Stimulated activated CD8-positive, alpha-beta memory T cell treated with anti-CD3 and anti-CD28 coated beads, Interleukin-12 subunit alpha, Interleukin-12 subunit beta, amount 100 ng/mL, for 1 hour (primary cell): ENCODE data around the gene SPTBN1.

Experiments used
- DNase-seq: peaks from one replicate; pipeline ENCODE4 v3.0.0-alpha.2; 2020; ENCODE audit warnings: low read depth

Gene SPTBN1

DNA sequence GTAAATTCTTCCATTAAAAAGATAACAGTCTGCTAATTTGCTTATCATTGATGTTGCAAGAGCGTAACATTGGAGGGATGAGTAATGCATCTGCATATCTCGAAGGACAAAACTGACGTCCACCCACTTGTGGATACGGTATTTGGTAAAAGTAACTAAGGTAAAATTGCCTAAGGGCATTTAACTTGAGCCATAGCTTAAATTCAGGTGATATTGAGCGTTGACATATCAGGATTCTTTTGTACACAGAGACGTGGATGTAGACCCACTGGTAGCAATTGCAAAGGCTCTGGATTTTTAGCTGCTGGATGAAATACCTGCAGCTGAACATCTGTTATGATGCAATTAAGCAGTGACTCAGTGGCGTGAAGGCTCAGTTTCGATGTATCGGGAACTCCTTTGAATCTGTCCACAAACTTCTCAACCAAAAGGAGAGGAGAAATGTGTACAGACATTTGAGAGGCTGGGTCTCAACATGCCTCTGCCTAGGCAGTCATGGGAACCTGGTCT lies 119.3 kb downstream of the SPTBN1 start:
- no peak for DNase-seq

DNA sequence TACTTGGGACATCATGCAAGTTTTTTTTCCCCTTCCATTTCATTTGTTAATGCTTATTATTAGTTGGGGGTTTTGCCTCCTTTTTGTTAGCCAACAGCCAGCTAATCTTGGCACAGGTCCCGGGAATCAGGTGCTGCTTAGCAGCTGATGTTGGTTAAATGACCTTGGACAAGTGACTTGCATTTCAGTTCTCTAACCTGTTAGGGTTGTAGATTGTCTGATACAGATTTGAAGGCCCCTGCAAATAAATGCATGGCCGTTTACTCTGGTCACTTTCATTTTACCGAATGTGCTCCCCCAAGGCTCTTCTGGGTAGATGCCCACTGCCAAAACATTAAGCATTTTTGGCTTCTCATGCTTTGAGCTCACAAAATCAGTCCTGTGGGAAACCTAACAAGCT lies 120.9 kb downstream of the SPTBN1 start:
- no peak for DNase-seq

DNA sequence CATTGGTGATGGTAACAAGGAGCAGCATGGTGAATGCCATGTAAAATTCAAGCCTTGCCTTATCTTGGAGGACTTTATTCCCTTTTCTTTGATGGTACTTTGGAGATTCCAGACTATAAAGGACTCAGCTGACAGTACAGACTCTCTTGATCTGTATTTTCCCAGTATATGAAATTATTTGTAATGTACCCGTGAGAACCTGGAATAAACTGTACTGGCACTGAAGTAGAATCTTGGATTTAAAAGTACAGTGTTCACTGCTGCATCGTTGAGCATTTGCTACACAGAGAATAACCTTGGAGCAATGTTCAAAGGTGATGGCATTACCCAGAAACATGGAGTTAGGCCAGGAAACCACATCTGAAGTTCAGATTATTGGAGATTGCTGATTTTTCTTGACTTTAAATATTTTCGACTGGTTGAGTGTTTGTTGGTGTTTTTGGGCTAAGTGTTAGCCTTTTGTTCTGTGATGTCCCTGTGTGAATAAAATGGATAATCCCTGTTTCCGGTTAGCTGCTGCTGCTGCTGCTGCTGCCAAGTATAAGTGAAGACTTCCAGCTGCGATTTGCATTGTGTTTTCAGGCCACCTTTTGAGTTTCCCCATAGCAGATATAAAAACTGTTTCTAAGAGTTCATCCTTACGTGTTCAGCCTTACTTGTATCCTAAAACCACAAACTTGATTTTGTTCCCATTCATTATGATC lies 122.0 kb downstream of the SPTBN1 start:
- DNase-seq = no peak

DNA sequence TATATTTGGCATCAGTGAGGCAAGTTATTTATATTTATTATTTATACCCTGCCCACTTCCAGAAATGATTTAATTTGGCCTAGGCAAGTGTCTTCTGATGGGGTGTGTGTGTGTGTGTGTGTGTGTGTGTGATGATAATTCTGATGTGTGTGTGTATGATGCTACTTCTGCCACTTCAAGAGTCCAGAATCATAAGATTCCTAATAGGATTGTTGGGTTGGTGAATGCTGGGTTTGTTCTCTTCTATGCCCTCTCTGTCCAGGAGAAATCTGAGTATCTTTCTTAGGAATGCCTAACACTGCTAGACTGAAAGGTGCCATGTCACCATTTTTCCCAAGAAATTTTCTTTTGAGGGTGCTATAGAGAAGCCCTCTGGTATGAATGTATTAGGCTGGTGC lies 122.5 kb downstream of the SPTBN1 start:
- no peak for DNase-seq

DNA sequence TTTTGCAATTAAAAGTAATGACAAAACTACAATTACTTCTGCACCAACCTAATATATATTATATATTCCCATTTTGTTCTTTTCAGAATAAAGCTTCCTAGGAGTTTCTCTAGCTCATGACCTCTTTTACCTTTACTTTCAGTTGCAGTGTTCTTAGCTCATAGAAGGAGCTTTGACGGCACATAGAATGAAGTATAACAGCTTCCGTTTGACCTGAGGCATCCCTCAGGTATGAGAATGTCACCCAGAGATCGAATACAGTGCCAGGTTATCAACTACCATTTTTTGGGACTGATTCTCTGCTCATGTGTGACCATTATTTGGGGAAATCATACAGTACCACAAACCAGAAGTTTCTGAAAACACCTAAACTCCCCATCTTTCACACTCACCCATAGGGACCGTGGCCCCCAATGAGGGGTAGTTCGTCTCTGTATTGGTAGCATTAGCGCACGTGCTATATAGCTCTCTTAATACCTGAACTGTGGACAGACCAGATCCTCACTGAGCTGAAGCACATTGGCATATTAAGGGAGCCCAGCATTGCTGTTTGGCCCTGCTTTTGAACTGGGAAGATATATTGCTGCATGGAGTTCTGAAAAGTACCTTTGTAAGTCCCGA lies 123.0 kb downstream of the SPTBN1 start:
- DNase-seq = no peak

DNA sequence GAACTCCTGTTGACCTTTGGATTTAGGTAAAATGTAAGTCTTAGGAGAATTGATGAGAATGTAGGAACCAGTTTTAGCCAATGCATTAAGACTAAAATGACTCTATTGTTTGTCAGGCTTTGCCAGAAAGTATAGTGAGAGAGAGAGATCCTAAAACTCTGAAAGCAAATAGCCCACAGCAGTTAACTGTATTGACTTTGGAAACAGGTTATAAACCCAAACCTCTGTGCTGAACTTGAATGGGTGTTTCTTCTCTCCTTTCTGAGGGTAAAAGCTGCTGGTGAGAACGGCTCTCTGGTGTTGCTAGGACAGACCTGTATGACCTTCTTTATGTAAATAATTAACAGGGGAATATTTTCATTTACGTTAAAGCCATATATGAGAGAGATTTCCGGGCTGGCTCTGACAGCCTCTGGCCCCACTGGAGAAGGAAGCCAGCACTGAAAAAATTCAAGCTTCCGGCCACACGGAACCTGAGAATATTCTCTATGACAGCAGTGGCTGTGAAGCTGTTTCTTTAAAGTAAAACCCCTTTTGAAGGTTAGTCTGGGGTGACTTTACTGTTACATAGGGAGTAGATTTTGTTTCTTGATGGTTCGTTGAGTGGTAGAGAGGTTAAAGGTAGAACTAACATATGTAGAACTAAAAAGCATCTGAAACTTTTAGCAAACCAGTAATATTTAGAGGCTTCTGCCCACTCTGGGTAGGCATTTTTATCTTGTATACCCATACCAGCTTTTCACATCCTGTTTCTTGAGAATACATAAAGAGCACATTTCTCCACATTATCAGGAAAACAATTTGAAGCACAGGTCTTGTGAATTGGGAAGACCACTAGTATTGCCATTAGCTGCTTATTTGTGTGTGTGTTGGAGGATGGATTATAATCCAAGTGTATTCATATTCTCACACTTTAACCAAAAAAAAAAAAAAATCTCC lies 123.8 kb downstream of the SPTBN1 start:
- no peak for DNase-seq

DNA sequence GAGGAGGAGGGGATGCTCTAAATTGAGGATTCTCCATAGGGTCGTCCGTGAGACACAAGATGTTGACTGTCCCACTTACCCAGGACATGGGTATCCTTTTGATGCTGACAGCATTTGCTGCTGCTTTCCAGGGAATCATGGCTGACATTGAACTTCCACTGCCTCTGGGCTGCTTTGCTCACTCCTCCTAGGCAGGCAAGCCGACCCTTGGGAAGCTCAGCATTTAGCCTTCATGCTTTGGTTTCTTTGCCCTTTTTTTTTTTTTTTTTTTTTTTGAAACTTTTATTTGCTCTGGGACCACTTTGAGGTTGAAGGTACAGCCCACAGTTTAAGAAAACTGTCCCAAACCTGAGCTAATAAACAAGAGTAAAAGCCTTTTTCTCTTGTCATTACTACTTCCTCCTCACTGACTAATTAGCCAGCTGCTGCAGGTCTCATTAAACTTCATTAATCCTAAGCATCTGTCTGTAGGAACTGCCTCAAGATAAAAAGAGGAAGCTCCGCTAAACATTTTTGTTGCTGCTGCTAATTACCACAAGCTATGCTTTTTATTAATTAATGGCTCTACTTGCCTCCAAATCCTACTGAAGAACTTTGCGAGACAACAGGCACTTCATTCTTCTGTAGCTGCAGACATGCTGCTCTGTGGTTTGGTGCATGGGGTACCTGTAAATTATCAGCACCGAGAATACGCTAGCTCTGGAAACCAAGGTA lies 125.4 kb downstream of the SPTBN1 start:
- no peak for DNase-seq

DNA sequence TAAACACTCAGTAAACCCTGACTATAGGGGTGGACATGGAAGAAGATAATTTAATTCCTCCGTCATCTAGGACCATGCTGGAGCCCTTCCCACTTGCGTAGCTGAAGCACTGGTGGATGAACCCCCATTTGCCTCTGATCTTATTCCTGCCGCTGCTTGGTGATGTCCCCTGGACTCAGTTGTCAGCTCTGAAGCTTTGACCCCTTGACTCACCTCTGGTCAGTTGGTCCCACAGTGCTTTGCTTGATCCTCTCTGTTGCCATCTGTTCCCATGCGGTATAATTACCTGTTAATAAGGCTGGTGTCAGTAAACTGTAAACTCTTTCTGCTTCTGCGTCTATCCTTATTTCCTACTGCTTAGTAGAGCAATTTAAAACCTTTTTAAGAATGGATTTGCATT lies 126.9 kb downstream of the SPTBN1 start:
- DNase-seq = no peak

DNA sequence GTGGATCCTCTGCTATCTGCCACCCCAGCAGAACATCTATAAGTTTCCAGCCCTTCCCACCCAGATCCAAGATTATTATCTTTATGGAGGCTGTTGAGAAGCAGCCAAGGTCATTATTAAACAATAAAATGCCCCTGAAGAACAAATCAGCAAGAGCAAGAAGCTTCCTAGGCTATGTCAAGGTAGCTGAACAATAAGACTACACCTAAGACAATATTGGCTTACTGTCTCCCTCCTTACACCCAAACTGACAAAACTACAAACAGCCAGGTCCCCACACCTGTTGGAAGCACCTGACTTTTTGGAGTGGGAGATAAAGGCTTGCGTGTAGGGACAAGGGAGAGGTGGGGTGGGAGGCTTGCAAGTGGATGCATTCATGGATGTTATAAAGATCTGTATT lies 128.5 kb downstream of the SPTBN1 start:
- no peak for DNase-seq

DNA sequence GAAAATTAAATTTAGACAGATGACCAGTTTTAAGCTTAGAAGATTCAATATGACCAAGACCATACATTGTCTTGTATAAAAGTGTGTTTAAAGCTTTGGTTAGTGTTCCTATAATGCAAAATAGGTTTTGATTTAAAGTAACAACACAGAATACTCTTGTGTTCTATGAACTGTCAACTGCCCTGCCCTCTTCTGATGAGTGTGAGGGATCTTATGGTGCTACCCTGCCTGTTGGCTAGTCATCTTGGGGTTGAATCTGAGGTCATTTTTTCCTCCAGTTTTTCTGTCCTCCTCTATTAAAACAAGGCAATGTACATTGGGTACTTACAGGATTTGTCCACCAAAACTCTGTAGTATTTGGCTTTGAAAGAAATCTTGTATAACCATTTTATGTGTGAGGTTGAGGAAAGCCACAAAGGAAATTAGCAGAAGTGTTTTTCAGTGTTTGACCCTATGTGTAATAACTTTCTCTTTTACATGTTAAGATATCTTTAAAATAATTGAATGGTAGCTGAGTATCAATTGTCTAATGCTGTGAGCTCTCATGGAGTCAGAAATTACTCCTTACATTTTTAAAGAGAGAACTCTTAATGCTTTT lies 129.1 kb downstream of the SPTBN1 start:
- DNase-seq = no peak

DNA sequence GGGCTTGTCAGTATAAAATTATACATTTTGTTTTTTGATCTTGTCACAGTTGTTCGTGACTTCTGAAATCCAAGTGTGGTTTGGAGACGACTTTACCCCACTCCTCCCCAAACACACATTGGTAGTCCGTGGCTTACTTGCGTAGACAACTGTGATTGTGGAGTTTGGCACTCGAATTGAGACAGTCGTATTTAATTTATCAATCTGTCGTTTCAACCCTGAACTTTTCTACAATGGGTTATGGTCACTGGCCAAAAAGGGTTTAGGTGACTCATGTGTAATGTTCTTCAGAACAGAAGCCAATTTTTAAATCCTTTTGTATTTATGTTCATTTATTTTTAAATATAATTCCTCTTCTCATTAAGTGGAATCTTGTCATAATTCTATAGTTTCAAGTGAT lies 129.9 kb downstream of the SPTBN1 start:
- no peak for DNase-seq

DNA sequence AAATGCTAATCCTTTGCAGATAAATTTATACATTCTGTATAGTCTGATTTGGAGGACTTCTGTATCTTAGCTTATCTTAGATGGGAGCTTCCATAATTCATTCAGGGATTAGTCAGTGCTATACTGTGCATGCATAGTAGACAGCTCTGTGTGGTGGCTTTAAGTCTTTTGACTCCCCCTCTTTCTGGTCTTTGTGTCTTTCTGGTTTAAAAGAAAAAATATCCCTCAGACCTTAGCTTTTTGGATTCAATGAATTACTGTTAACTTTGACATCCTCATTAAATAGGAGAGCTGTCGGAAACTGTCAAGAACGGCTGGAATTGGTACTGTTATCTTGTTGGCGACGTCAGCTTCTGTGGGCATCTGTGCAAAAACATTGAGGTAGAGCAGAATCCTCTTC lies 130.4 kb downstream of the SPTBN1 start:
- DNase-seq = no peak

DNA sequence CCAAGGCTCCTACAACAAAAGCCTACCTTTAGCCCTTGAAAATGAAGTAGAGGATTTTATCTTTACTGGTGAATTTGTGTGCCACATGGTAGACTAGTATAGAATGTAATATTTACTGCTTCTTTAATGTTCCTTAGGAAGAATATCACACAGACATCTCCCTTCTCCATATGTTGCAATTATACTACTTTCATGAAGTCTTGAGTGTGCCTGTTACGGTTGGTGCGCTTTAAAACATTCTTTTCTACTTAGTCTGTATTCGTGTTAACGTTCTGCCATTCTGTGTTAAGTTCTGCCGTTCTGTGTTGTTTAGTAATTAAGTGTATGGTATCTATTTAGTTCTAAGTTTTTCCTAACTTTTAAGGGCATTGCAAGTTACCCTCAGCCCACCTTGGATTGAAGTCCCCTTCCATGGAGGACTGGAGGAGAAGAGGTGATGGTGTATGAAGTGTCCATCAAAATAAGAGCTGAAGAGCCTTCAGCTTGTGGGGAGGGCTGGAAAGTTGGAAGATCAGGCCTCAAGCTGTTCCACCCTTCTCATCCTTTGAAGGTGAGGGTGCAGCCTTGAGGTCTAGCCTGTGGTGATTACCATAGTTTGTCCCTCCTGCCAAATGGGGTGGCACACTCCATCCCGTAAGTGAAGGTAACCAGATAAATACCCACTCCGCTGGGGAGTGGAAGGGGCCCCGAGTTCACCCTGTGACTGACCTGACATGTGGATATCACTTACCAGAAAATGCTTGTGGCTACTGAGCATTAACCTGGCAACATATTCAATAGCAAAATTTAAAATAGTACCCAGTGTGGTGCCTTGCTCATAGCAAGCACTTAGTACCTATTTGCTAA lies 131.3 kb downstream of the SPTBN1 start:
- DNase-seq = no peak

DNA sequence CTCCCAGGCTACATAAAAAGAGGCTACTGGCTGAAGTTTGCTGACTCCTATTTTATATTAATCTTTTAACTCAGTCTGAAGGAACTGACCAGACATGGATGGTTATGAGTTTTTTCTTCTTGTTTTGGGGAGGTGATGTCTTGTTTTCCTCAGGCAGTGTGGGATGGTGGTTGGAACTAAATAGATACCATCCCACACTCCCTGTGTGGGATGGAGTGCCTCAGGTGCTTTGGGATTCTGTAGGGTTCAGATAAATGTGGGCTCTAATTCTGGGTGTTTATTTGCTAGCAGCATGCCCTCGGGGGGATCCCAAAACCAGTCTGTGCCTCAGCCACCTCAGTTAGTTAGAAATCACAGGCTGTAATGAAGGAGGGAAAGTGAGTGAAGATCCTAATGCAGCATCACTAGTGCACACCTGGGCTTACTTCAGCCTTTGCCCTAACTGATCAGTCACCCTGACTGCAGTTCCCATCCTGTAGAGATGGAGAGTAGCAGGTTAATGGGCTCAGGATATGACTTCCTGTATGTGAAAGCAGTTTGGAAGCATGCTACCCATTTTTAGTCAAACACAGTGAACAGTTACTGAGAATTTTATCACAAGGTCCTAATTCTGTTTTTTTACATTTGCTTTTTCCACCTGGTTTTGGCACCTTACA lies 132.2 kb downstream of the SPTBN1 start:
- DNase-seq = no peak

DNA sequence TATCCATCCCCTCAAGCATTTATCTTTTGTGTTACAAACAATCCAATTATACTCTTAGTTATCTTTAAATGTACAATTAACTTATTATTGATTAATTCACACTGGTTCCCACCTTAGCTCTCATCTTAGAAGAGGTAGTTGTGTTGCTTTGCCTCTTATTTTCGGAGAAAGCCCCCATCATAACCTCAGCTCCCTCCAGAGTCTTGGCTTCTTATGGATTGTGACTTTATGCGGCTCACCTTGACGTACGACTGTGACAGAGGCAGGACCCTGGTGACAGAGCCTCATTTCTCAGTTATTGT lies 132.9 kb downstream of the SPTBN1 start:
- no peak for DNase-seq

DNA sequence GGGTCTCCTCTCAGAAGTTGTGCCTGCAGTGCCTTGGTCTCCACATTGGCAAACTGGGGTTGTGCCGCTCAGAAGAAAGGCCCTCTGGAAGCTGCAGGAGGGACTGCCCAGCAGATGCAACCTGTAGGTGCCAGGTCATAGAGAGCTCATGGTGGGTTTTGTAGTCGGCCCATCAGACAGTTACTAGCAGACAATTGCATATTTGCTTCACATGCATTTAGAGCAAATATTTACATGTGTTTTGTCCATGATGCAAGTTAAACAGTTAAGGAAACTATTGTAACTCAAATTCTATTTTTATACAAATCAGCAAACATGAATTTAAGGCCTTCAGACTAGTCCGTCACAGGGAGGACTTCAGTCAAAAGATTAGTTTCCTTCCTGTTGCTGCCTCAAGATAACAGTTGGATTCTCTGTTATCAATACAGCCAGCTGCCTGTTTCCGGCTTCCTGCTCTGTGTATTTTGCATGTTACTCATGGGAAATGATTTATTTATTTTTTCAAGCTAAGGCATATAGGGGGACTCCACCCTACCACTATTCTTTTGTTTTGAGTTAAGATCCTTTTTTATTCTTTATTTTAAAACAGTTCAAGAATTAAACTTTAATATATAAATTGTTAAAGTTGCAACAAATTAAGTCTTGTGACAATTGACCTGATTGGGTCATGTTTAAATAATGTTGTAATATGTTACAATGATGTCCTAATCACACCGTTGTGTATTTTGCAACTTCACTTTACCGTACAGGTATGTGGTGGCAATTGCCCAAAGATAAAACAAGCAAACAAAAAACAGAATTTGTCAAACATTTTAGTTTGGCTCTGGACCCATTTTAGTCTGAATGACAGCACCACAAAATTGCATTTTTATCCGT lies 133.5 kb downstream of the SPTBN1 start:
- no peak for DNase-seq

DNA sequence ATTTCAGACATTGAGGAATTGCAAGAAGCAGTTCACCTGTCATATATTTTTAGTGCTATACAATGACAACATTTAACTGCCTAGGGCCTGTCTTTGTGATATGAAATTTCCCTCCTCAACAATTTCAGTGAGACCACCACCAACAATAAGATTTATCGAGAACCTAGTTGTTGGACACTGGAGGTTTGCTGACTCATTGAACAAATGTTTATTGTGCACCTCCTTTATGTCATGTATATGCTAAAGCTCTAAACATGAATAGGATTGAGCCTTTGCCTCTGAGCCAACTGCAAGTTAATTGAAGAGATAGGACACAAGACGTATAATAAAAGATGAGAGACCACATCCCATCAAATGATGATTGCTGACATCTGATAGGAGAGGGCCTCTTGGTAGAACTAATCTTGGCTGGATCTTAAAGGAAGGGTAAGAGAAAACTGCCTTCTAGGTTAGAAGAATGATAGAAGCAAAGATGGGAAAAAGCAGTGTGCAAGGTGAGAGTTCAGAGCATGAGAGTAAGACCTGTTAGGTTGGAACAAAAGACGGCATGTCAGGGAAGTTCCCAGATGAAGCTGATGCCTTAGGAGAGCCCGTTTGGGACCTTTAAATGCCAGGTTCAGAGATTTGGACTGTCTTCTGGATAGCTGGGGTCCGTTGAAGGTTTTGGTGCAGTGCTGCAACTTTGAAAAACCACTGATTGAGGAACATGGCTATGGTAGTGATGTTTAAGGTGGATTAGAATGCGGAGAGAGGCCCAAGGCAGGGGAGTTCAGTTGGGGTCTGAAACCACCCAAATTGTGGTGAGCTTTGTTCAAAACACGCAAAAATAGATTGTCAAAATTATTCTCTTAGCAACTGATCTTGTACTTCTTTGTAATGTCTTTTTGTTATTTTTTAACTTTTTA lies 134.3 kb downstream of the SPTBN1 start:
- no peak for DNase-seq

DNA sequence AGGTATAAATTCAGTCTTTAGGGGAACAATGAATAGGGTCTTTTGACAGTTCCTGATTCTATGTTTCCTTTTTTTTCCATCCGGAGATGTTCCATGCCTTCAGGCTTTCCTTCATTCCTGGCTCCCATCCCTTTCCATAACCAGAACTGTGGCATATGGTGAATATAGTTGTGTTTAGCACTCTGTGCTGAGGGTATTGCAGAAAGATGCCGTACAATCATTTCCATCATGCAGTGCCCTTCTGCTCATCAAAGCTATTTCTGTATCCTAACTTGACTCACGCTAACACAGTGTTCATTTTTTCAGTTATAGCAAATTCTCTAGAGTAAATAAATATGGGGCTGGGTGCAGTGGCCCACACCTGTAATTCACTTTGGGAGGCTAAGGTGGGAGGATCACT lies 135.4 kb downstream of the SPTBN1 start:
- DNase-seq = no peak
